CD8-positive, alpha-beta memory T cell (primary cell): ENCODE results near the gene MYO15B. TPM values are rescaled to one million over a fixed set of nuclear protein-coding genes. Genes with fewer than 3 reads are reported as not detected.

ENCODE experiments used
- CTCF ChIA-PET: fragments of 350-600 bp; sonication (Branson Sonifier 250); formaldehyde crosslinking; loops from one replicate; lab custom pipeline; 2021; ENCODE audit warnings: antibody characterized with exemption; lab: Charles Lee
- POLR2A ChIA-PET: fragments of 350-600 bp; sonication (Branson Sonifier 250); formaldehyde crosslinking; loops from one replicate; lab custom pipeline; 2021; ENCODE audit warnings: antibody characterized with exemption; lab: Charles Lee
- DNase-seq, 5 donors: peaks; one replicate each; pipeline versions ENCODE4 v3.0.0 to v3.0.0-alpha.2; 2020 to 2022; ENCODE audit warnings: mixed read lengths in 1 of 5
- H3K27ac ChIP-seq: one replicate; pipeline ENCODE4 v1.7.0; 2013; ENCODE audit warnings: low read depth, mild to moderate bottlenecking, low read length, moderate library complexity
- H3K27me3 ChIP-seq: 2 replicates; pipeline ENCODE4 v1.7.0; 2013; ENCODE audit warnings: low read length, mild to moderate bottlenecking; ENCODE audit not compliant: insufficient read depth, poor library complexity, severe bottlenecking
- H3K36me3 ChIP-seq: 2 replicates; pipeline ENCODE4 v1.7.0; 2013; ENCODE audit warnings: mild to moderate bottlenecking, low read length, moderate library complexity; ENCODE audit not compliant: insufficient read depth
- H3K4me1 ChIP-seq: 2 replicates; pipeline ENCODE4 v1.7.0; 2013; ENCODE audit warnings: mild to moderate bottlenecking, low read length, moderate library complexity; ENCODE audit not compliant: insufficient read depth
- H3K4me3 ChIP-seq: 2 replicates; pipeline ENCODE4 v1.7.0; 2013; ENCODE audit warnings: mild to moderate bottlenecking, low read length
- H3K9me3 ChIP-seq: 2 replicates; pipeline ENCODE4 v1.7.0; 2013; ENCODE audit warnings: mild to moderate bottlenecking, low read length
- H3K27ac Mint-ChIP-seq, 8 donors: one replicate each; pipeline ENCODE4 v1.8.0; 2020 to 2021; ENCODE audit warnings: mixed read lengths in 8 of 8, mild to moderate bottlenecking in 6 of 8, inconsistent platforms in 3 of 8, moderate library complexity in 3 of 8
- H3K27me3 Mint-ChIP-seq, 2 donors: one replicate each; pipeline ENCODE4 v1.8.0; 2020 to 2021; ENCODE audit warnings: mixed read lengths in 2 of 2, mild to moderate bottlenecking in 1 of 2, moderate library complexity in 1 of 2
- H3K36me3 Mint-ChIP-seq, 3 donors: one replicate each; pipeline ENCODE4 v1.8.0; 2020 to 2021; ENCODE audit warnings: mixed read lengths in 3 of 3, inconsistent platforms in 1 of 3, mild to moderate bottlenecking in 1 of 3
- H3K4me1 Mint-ChIP-seq, 3 donors: one replicate each; pipeline ENCODE4 v1.8.0; 2020 to 2021; ENCODE audit warnings: mixed read lengths in 3 of 3, inconsistent platforms in 1 of 3, mild to moderate bottlenecking in 1 of 3
- H3K4me3 Mint-ChIP-seq, 7 donors: one replicate each; pipeline ENCODE4 v1.8.0; 2020 to 2021; ENCODE audit warnings: mixed read lengths in 7 of 7, mild to moderate bottlenecking in 6 of 7, moderate library complexity in 4 of 7, inconsistent platforms in 2 of 7
- H3K9me3 Mint-ChIP-seq, 5 donors: one replicate each; pipeline ENCODE4 v1.8.0; 2020 to 2022; ENCODE audit warnings: mixed read lengths in 5 of 5, mild to moderate bottlenecking in 3 of 5, moderate library complexity in 2 of 5, inconsistent platforms in 1 of 5
- polyA plus RNA-seq: library from polyadenylated mRNA; unstranded; fragments of 300-500 nt; fragmentation: Illumina TruSeq; gene quantifications from one replicate; pipeline ENCODE4 v1.2.3, GENCODE V29; 2021
- total RNA-seq, 2 experiments: library from RNA; stranded (reverse); gene quantifications; one replicate each; pipeline ENCODE4 v1.2.3, GENCODE V29; 2021

MYO15B gene
- total and polyA plus RNA-seq, 3 experiments from 2014 or later = 1.6 to 33.3 (median 26.1) TPM

- peaks cover 2 to 13% (median 3%) of the 10 kb centered on the region in 3 donors for H3K4me1 Mint-ChIP-seq
- Histone ChIP-seq H3K27ac (no peak overlapping the region), H3K9me3 (no peaks in the 10 kb centered on the region), H3K27me3 (no peaks in the 10 kb centered on the region), H3K36me3 (peaks cover 5% of the 10 kb centered on the region), H3K4me3 (no peak overlapping the region), H3K4me1 (no peaks in the 10 kb centered on the region)
- ChIA-PET POLR2A (interaction anchor here (0.6 kb wide), 2 partner anchors 638 to 1360 kb away, joined by 4 to 5 read pairs; no protein-coding TSS in a partner anchor), CTCF (interaction anchor here (1.3 to 5.1 kb wide), 3 partner anchors 13 to 108 kb away, joined by 3 to 22 read pairs (median 12); partner anchors contain the start of gene SMIM5)
- peaks cover 0 to 2% of the 10 kb centered on the region in 2 donors for H3K27me3 Mint-ChIP-seq
- H3K9me3 Mint-ChIP-seq = no peaks in the 10 kb centered on the region
- H3K4me3 Mint-ChIP-seq = no peak overlapping the region
- H3K36me3 Mint-ChIP-seq = peaks cover 0 to 41% (median 6%) of the 10 kb centered on the region in 3 donors
- H3K27ac Mint-ChIP-seq = peak overlapping the region in 3 of 8 donors; percentile 25 to 41 (median 29)
- DNase-seq = peak in 1 of 5 donors; percentile 30
These were observed 57.9 kb downstream of the MYO15B start for GRCh38 chr17:75645501-75645888.

- Histone ChIP-seq H3K36me3 (peaks cover 8% of the 10 kb centered on the region), H3K4me3 (no peak overlapping the region), H3K27me3 (no peaks in the 10 kb centered on the region), H3K9me3 (no peaks in the 10 kb centered on the region), H3K27ac (no peak overlapping the region), H3K4me1 (no peaks in the 10 kb centered on the region)
- peaks cover 0 to 2% of the 10 kb centered on the region in 2 donors for H3K27me3 Mint-ChIP-seq
- H3K27ac Mint-ChIP-seq = peak overlapping the region in 6 of 8 donors; percentile 29 to 73 (median 49)
- H3K4me3 Mint-ChIP-seq = peak overlapping the region in 1 of 7 donors; percentile 5
- CTCF ChIA-PET = interaction anchor here (0.8 to 5.1 kb wide), 5 partner anchors 9 to 107 kb away, joined by 3 to 22 read pairs (median 5); partner anchors contain the start of gene SMIM5
- H3K36me3 Mint-ChIP-seq = peaks cover 0 to 47% (median 8%) of the 10 kb centered on the region in 3 donors
- peaks cover 2 to 13% (median 3%) of the 10 kb centered on the region in 3 donors for H3K4me1 Mint-ChIP-seq
- POLR2A ChIA-PET = interaction anchor here (0.6 kb wide), 1 partner anchor 1359 kb away, joined by 4 read pairs; no protein-coding TSS in a partner anchor
- peak in 1 of 5 donors; percentile 37 for DNase-seq
- no peaks in the 10 kb centered on the region for H3K9me3 Mint-ChIP-seq
These were observed 58.5 kb downstream of the MYO15B start for GRCh38 chr17:75645889-75646637.

- H3K4me3 Mint-ChIP-seq = no peak overlapping the region
- H3K27ac Mint-ChIP-seq = peak overlapping the region in 1 of 8 donors; percentile 47
- DNase-seq = no peak
- no peak overlapping the region for H3K4me3 ChIP-seq
- peaks cover 0 to 2% of the 10 kb centered on the region in 2 donors for H3K27me3 Mint-ChIP-seq
- no peak overlapping the region for H3K27ac ChIP-seq
- CTCF ChIA-PET = interaction anchor here (0.8 to 3.5 kb wide), 4 partner anchors 9 to 107 kb away, joined by 3 to 12 read pairs (median 4); partner anchors contain the start of gene SMIM5
- POLR2A ChIA-PET = no interaction called here
- peaks cover 2 to 13% (median 3%) of the 10 kb centered on the region in 3 donors for H3K4me1 Mint-ChIP-seq
- no peaks in the 10 kb centered on the region for H3K27me3 ChIP-seq
- H3K36me3 Mint-ChIP-seq = peaks cover 0 to 52% (median 10%) of the 10 kb centered on the region in 3 donors
- H3K9me3 ChIP-seq = no peaks in the 10 kb centered on the region
- H3K9me3 Mint-ChIP-seq = no peaks in the 10 kb centered on the region
- no peaks in the 10 kb centered on the region for H3K4me1 ChIP-seq
- H3K36me3 ChIP-seq = peaks cover 8% of the 10 kb centered on the region
These were observed 59.0 kb downstream of the MYO15B start for GRCh38 chr17:75646638-75646992.

GRCh38 chr17:75647061-75647460 lies 59.5 kb downstream of the MYO15B start:
- peaks cover 0 to 2% of the 10 kb centered on the region in 2 donors for H3K27me3 Mint-ChIP-seq
- POLR2A ChIA-PET = no interaction called here
- DNase-seq = peak in 1 of 5 donors; percentile 8

GRCh38 chr17:75647921-75648320 lies 60.3 kb downstream of the MYO15B start:
- peaks cover 2 to 15% (median 6%) of the 10 kb centered on the region in 3 donors for H3K4me1 Mint-ChIP-seq
- H3K4me3 Mint-ChIP-seq = no peak overlapping the region
- CTCF ChIA-PET = no interaction called here
- Histone ChIP-seq H3K9me3 (no peaks in the 10 kb centered on the region), H3K4me1 (no peaks in the 10 kb centered on the region), H3K36me3 (peaks cover 8% of the 10 kb centered on the region), H3K4me3 (no peak overlapping the region), H3K27me3 (no peaks in the 10 kb centered on the region), H3K27ac (no peak overlapping the region)
- H3K36me3 Mint-ChIP-seq = peaks cover 0 to 48% (median 10%) of the 10 kb centered on the region in 3 donors
- no peak for DNase-seq
- H3K27ac Mint-ChIP-seq = peak overlapping the region in 1 of 8 donors; percentile 27
- POLR2A ChIA-PET = interaction anchor here (0.7 kb wide), 1 partner anchor 27 kb away, joined by 5 read pairs; no protein-coding TSS in a partner anchor
- H3K9me3 Mint-ChIP-seq = no peaks in the 10 kb centered on the region
- H3K27me3 Mint-ChIP-seq = peaks cover 0 to 2% of the 10 kb centered on the region in 2 donors

More at GRCh38 chr17:75647061-75647460, 59.5 kb downstream of the MYO15B start:
- no peak overlapping the region for H3K4me3 ChIP-seq
- no peaks in the 10 kb centered on the region for H3K27me3 ChIP-seq
- Mint-ChIP-seq H3K27ac (peak overlapping the region in 1 of 8 donors; percentile 47), H3K36me3 (peaks cover 0 to 50% (median 10%) of the 10 kb centered on the region in 3 donors), H3K4me1 (peaks cover 2 to 13% (median 3%) of the 10 kb centered on the region in 3 donors), H3K9me3 (no peaks in the 10 kb centered on the region), H3K4me3 (no peak overlapping the region)
- H3K36me3 ChIP-seq = peaks cover 8% of the 10 kb centered on the region
- H3K4me1 ChIP-seq = no peaks in the 10 kb centered on the region
- no peaks in the 10 kb centered on the region for H3K9me3 ChIP-seq
- H3K27ac ChIP-seq = no peak overlapping the region
- CTCF ChIA-PET = interaction anchor here (1.1 to 3.5 kb wide), 3 partner anchors 10 to 102 kb away, joined by 3 to 12 read pairs (median 5); partner anchors contain the start of gene SMIM5

- Histone ChIP-seq H3K9me3 (no peaks in the 10 kb centered on the region), H3K27me3 (no peaks in the 10 kb centered on the region), H3K36me3 (peaks cover 8% of the 10 kb centered on the region), H3K4me1 (no peaks in the 10 kb centered on the region), H3K4me3 (no peak overlapping the region), H3K27ac (no peak overlapping the region)
- Mint-ChIP-seq H3K4me1 (peaks cover 2 to 19% (median 7%) of the 10 kb centered on the region in 3 donors), H3K4me3 (no peak overlapping the region), H3K27me3 (peaks cover 0 to 2% of the 10 kb centered on the region in 2 donors), H3K27ac (no peak overlapping the region), H3K9me3 (no peaks in the 10 kb centered on the region), H3K36me3 (peaks cover 0 to 57% (median 10%) of the 10 kb centered on the region in 3 donors)
- ChIA-PET CTCF (interaction anchor here (1.2 kb wide), 1 partner anchor 16 kb away, joined by 7 read pairs; the partner anchor contains the start of gene SMIM5), POLR2A (no interaction called here)
- DNase-seq = no peak
These were observed 62.1 kb downstream of the MYO15B start for GRCh38 chr17:75649687-75650086.

- Histone ChIP-seq H3K4me3 (no peak overlapping the region), H3K4me1 (no peaks in the 10 kb centered on the region), H3K36me3 (peaks cover 8% of the 10 kb centered on the region), H3K27ac (no peak overlapping the region), H3K27me3 (no peaks in the 10 kb centered on the region), H3K9me3 (no peaks in the 10 kb centered on the region)
- peak in 1 of 5 donors; percentile 7 for DNase-seq
- ChIA-PET CTCF (interaction anchor here (1.2 to 2.9 kb wide), 4 partner anchors 10 to 24 kb away, joined by 3 to 11 read pairs (median 5); partner anchors contain the start of gene SMIM5), POLR2A (no interaction called here)
- Mint-ChIP-seq H3K27ac (no peak overlapping the region), H3K9me3 (no peaks in the 10 kb centered on the region), H3K4me1 (peaks cover 2 to 15% (median 7%) of the 10 kb centered on the region in 3 donors), H3K27me3 (peaks cover 0 to 2% of the 10 kb centered on the region in 2 donors), H3K36me3 (peaks cover 0 to 56% (median 10%) of the 10 kb centered on the region in 3 donors), H3K4me3 (no peak overlapping the region)
These were observed 63.3 kb downstream of the MYO15B start for GRCh38 chr17:75650874-75651273.
